Nephron progenitor cell (in vitro differentiated cells): ENCODE results near the gene PSMA7.

Experiments
- DNase-seq: peaks from one replicate; pipeline ENCODE4 v3.0.0; 2021
- H3K27ac Mint-ChIP-seq: 2 replicates; pipeline ENCODE4 v1.8.0; 2021; ENCODE audit warnings: mild to moderate bottlenecking, moderate library complexity, mixed read lengths
- H3K27me3 Mint-ChIP-seq: 2 replicates; pipeline ENCODE4 v1.8.0; 2021; ENCODE audit warnings: mild to moderate bottlenecking, low read depth, mixed read lengths; ENCODE audit not compliant: poor library complexity
- H3K36me3 Mint-ChIP-seq: 2 replicates; pipeline ENCODE4 v1.8.0; 2021; ENCODE audit warnings: low read depth, mixed read lengths
- H3K4me1 Mint-ChIP-seq: 2 replicates; pipeline ENCODE4 v1.8.0; 2021; ENCODE audit warnings: mixed read lengths
- H3K4me3 Mint-ChIP-seq: 2 replicates; pipeline ENCODE4 v1.8.0; 2021; ENCODE audit warnings: mild to moderate bottlenecking, moderate library complexity, mixed read lengths
- H3K9me3 Mint-ChIP-seq: 2 replicates; pipeline ENCODE4 v1.8.0; 2021; ENCODE audit warnings: mild to moderate bottlenecking, moderate library complexity, mixed read lengths
- CTCF ChIP-seq: fragments of 200-600 bp; sonication (generic); IDR thresholded peaks from 2 replicates; pipeline ENCODE4 v1.5.0; 2021; ENCODE audit warnings: antibody characterized with exemption

Gene PSMA7

GRCh38 chr20:62104791-62105345, 38.3 kb downstream of the PSMA7 start:
- Mint-ChIP-seq H3K27ac (no peak overlapping the region), H3K36me3 (peaks cover 5% of the 10 kb centered on the region), H3K4me1 (peaks cover 9% of the 10 kb centered on the region), H3K9me3 (peaks cover 62% of the 10 kb centered on the region), H3K27me3 (peaks cover 56% of the 10 kb centered on the region), H3K4me3 (no peak overlapping the region)
- no peak for TF ChIP-seq CTCF
- DNase-seq: no peak

GRCh38 chr20:62104234-62104789, 38.9 kb downstream of the PSMA7 start:
- peaks cover 58% of the 10 kb centered on the region for H3K27me3 Mint-ChIP-seq
- no peak for DNase-seq
- peaks cover 3% of the 10 kb centered on the region for H3K36me3 Mint-ChIP-seq
- H3K9me3 Mint-ChIP-seq: peaks cover 56% of the 10 kb centered on the region
- no peak for TF ChIP-seq CTCF
- H3K4me1 Mint-ChIP-seq: peaks cover 9% of the 10 kb centered on the region
- no peak overlapping the region for H3K27ac Mint-ChIP-seq
- H3K4me3 Mint-ChIP-seq: no peak overlapping the region

- peaks cover 50% of the 10 kb centered on the region for H3K9me3 Mint-ChIP-seq
- no peak for TF ChIP-seq CTCF
- no peak overlapping the region for H3K27ac Mint-ChIP-seq
- no peaks in the 10 kb centered on the region for H3K36me3 Mint-ChIP-seq
- H3K27me3 Mint-ChIP-seq: peaks cover 58% of the 10 kb centered on the region
- H3K4me1 Mint-ChIP-seq: peaks cover 9% of the 10 kb centered on the region
- H3K4me3 Mint-ChIP-seq: no peak overlapping the region
- DNase-seq: no peak
Observed at GRCh38 chr20:62103508-62104233, 39.5 kb downstream of the PSMA7 start.

- Mint-ChIP-seq H3K27me3 (peaks cover 48% of the 10 kb centered on the region), H3K4me1 (peaks cover 9% of the 10 kb centered on the region), H3K36me3 (no peaks in the 10 kb centered on the region), H3K4me3 (no peak overlapping the region), H3K27ac (no peak overlapping the region), H3K9me3 (peaks cover 28% of the 10 kb centered on the region)
- no peak for TF ChIP-seq CTCF
- no peak for DNase-seq
Observed at GRCh38 chr20:62101078-62101477, 42.1 kb downstream of the PSMA7 start.

- H3K4me1 Mint-ChIP-seq: no peaks in the 10 kb centered on the region
- no peak for DNase-seq
- H3K9me3 Mint-ChIP-seq: peaks cover 16% of the 10 kb centered on the region
- H3K27ac Mint-ChIP-seq: no peak overlapping the region
- no peak overlapping the region for H3K4me3 Mint-ChIP-seq
- H3K27me3 Mint-ChIP-seq: peaks cover 44% of the 10 kb centered on the region
- no peaks in the 10 kb centered on the region for H3K36me3 Mint-ChIP-seq
- TF ChIP-seq CTCF: no peak
Observed at GRCh38 chr20:62097881-62098407, 45.2 kb downstream of the PSMA7 start.
